ENCODE data around the gene TAS1R3. TPM values are rescaled to one million over a fixed set of nuclear protein-coding genes. Genes with fewer than 3 reads are reported as not detected.

TAS1R3 gene
- total and polyA plus RNA-seq, 12 donors, result 0.05 to 0.86 (median 0.56) TPM

DNA sequence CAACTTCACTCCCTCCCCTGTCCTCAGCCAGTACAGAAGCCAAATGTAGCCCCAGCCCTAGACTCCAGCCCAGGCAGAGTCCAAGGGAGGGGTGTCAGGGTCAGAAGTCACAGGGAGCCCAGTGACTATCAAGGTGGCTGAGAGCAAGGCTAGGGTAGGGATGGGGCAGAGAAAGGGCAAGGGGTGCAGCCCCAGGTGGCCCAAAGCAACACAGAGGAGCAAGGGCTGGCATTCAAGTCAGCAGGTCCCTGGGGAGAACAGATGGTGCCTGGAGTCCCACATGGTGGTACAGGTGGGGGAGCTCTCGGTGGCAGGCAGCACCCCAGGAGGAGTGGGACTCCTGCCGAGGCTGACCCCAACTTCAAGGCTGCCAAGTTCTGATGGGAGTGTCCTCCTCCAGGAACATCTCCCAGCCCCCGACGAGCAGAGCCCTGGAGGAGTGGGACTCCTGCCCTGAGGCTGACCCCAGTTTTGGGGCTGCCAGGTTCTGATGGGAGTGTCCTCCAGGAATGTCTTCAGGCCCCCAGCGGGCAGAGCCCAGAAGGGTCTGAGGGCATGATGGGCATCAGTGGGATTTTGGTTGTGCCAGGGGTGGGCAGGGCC lies 21.8 kb downstream of the TAS1R3 start:
- Histone ChIP-seq H3K4me1 (replicated peaks in 1 of 2) (peaks cover 8 to 10% of the 10 kb centered on the region in 2 donors), H3K27ac (peak overlapping the region in 1 of 5 donors; percentile 45), H3K27me3 (peaks cover 20% of the 10 kb centered on the region), H3K36me3 (replicated peaks in 1 of 2) (no peaks in the 10 kb centered on the region), H3K9me3 (replicated peaks in 1 of 3) (no peaks in the 10 kb centered on the region), H3K4me3 (no peak overlapping the region)
- no peak for DNase-seq
- intact Hi-C loops (cut with DNase I), result no loop called here
- 26 to 31% (median 30%) methylated on average over 3 to 5 of the region's 5 CpGs; no CpG with 5 or more reads in 1 of the 4 donors for WGBS, 4 donors
- TF ChIP-seq, protein P1, sequence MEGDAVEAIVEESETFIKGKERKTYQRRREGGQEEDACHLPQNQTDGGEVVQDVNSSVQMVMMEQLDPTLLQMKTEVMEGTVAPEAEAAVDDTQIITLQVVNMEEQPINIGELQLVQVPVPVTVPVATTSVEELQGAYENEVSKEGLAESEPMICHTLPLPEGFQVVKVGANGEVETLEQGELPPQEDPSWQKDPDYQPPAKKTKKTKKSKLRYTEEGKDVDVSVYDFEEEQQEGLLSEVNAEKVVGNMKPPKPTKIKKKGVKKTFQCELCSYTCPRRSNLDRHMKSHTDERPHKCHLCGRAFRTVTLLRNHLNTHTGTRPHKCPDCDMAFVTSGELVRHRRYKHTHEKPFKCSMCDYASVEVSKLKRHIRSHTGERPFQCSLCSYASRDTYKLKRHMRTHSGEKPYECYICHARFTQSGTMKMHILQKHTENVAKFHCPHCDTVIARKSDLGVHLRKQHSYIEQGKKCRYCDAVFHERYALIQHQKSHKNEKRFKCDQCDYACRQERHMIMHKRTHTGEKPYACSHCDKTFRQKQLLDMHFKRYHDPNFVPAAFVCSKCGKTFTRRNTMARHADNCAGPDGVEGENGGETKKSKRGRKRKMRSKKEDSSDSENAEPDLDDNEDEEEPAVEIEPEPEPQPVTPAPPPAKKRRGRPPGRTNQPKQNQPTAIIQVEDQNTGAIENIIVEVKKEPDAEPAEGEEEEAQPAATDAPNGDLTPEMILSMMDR (IDR thresholded peaks at IDR 0.05), result no peak
- no peak for TF ChIP-seq POLR2A (IDR thresholded peaks at IDR 0.05)

DNA sequence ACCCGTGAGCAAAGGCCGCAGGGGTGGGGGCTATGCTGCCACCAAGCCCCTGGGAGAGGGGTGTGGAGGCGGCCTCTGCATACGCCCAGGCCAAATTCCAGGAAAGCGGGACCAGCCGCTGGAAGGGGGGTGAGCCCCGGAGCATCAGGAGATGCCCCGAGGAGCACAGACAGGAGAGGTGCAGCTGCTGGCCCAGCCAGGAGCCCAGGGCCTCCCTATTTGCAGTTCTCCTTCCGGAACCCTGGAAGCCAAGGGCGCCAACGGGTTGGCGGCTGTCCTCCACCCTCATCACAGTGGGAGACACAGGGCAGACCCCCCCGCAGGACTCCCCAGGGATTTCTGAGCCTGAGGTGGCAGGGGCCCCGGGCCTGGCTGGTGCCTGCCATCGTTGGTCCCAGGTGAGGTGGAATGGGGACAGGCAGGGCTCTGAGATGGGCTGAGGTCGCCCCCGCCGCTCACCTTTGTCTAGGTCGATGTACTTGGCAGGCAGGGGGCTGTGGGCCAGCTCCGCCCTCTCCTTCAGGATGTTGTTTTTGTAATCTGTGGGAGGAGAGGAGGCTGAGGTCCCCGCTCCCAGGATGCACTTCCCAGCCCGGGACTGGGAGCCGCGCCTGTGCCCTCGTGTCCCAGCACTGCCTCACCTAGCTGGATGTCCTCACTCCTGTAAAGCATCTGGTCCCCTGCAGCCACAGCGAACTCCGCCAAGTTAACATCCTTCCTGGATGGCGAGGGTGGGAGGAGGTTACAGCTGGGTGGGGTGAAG lies 22.5 kb downstream of the TAS1R3 start:
- WGBS, 4 donors, result 23 to 39% (median 32%) methylated on average over 12 to 28 of the region's 28 CpGs
- no peaks in the 10 kb centered on the region for H3K9me3 ChIP-seq (replicated peaks in 1 of 3)
- no peak for DNase-seq
- H3K27me3 ChIP-seq, result peaks cover 20% of the 10 kb centered on the region
- H3K4me1 ChIP-seq (replicated peaks in 1 of 2), result peaks cover 4 to 5% of the 10 kb centered on the region in 2 donors
- H3K36me3 ChIP-seq (replicated peaks in 1 of 2), result no peaks in the 10 kb centered on the region
- H3K4me3 ChIP-seq, result no peak overlapping the region
- TF ChIP-seq, protein P1 (IDR thresholded peaks at IDR 0.05), result no peak
- no peak for TF ChIP-seq POLR2A (IDR thresholded peaks at IDR 0.05)
- intact Hi-C loops (cut with DNase I), result no loop called here
- peak overlapping the region in 1 of 5 donors; percentile 45 for H3K27ac ChIP-seq

DNA sequence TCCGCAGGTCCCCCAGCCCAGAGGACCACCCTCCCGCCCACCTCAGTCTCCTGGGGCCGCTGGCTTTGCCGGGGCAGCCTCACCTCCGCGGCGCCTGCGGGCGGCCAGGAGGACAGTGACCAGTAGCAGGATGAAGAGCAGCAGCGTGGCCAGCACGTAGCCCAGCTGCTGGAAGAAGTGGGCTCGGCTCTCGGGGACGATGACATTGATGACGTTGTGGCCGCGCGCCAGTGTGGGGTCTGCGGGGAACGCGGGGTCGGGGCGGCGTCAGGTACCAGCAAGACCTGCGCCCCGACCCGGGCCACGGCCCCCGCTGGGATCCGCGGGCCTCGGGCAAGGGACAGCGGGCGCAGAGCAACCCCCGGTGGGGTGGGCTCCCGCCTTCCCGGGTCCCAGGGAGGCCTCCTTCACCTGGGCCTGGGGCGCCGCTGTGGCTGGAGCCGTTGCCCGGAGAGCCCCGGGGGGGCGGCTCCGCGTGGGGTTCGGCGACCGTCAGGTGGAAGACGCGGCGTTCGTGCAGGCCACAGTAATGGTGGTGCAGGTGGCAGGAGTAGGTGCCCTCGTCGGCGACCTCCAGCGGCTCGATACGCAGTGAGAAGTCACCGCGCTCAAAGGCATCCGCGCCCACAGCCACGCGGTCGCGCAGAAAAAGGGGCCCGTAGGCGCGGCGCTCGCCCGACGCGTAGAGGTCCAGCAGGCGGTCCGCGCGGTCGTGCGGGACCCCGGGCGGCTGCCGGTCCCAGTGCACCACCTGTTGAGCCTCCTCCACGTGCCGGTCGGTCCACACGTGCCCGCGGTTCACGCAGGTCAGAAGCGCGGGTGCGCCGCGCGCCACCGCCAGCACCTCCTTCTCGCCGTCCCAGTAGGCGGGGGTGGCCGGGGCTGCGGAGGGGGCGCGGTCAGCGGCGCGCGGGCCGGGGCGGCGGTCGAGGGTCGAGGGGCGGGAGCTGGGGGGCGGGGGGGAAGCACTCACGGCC lies 23.5 kb downstream of the TAS1R3 start:
- Histone ChIP-seq H3K27me3 (peaks cover 20% of the 10 kb centered on the region), H3K27ac (peak overlapping the region in 1 of 5 donors; percentile 87), H3K4me3 (peak overlapping the region in 1 of 4 donors; percentile 41), H3K4me1 (replicated peaks in 1 of 2) (peaks cover 4 to 5% of the 10 kb centered on the region in 2 donors), H3K36me3 (replicated peaks in 1 of 2) (no peaks in the 10 kb centered on the region), H3K9me3 (replicated peaks in 1 of 3) (no peaks in the 10 kb centered on the region)
- no peak for TF ChIP-seq POLR2A (IDR thresholded peaks at IDR 0.05)
- TF ChIP-seq, protein P1 (IDR thresholded peaks at IDR 0.05), result no peak
- intact Hi-C loops (cut with DNase I), result no loop called here
- WGBS, 4 donors, result 29 to 39% (median 31%) methylated on average over 70 to 116 of the region's 116 CpGs; no CpG with 5 or more reads in 1 of the 4 donors
- DNase-seq, result peak in 2 of 7 donors; percentile 1 to 12

All from adrenal gland (tissue), 12 donors.